Aortic smooth muscle cell (primary cell): ENCODE measurements around the gene JPT2. TPM values are rescaled to one million over a fixed set of nuclear protein-coding genes. Genes with fewer than 3 reads are reported as not detected.

Experiments
- total RNA-seq: library from RNA; depleted of rRNA; stranded (reverse); fragments of >200 nt; gene quantifications from 2 replicates; pipeline ENCODE4 v1.2.3, GENCODE V29; 2014

The JPT2 gene
- total RNA-seq: 22.6 and 24.3 TPM in 2 replicates

DNA sequence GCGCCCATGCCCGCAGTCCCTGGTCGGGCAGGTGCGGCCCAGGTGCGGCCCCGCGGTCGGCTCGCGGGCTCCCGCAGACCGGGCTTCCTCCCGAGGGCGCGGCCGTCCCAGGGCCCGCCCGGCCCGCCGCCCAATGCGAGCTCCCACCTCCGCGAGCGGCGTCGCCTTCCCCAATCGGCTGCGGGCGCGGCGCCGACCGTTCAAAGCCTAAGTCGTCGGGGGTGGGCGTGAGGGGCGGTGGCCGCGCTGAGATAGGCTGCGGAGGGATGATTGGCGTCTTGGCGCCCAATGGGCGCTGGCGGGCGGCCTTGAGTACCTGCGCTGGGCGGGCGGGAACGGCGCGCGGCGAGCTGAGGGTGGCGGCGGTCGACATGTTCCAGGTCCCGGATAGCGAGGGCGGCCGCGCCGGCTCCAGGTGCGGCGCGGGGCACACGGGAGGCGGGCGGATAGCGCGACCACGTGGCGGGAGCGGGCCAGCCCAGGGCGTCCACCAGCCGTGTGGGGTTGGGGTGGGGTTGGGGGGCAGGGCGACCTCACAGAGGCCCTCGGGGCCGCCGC is at the start of gene JPT2:
JPT2 (plus strand) TSS at position 338 of the 558 bp plus-strand sequence; CDS start at position 372, 34 bp downstream.

DNA sequence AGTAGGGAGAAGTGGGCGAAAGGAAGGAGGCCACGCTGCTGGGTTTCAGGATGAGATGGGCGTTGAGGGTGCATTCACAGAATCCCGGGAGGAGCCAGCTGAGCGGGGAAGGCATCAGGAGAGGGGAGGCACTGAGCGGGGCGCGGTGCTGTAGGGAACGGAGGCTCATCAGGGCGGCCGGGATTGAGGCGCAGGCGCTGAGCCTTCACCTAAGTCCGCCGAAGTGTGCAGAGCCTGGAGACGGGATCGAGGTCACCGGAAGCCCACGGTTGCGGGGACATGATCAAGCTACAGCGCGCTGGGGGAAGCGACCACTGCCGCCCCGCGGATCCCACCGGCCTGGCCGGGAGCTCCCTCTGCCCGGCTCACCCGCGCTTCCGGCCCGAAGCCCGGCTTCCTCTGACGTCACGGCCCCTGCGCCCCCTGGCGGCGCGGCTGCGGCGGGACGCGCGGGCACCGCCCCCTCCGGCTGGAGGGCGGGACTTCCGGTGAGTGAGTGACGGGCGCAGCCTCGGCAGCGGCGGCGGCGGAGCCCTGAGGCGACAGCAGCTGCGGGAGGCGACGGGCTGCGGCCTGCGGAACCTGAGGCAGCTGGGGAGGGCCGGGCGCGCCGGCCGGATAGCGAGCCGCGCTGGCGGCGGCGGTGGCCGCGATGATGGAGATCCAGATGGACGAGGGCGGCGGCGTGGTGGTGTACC is 27.8 kb downstream of the JPT2 start, which contains the start of gene MAPK8IP3:
MAPK8IP3 (plus strand) TSS at position 508 of the 698 bp plus-strand sequence; CDS start at position 653, 145 bp downstream.

Other genes starting within 250 kb of the JPT2 start
- gene PERCC1, start 247.2 kb upstream of the JPT2 start, total RNA-seq: not detected in 2 replicates
- gene CCDC154, start 233.7 kb upstream of the JPT2 start, total RNA-seq: 0.26 and 0.37 TPM in 2 replicates
- 60.4 and 81.6 TPM in 2 replicates for gene CLCN7, start 203.3 kb upstream of the JPT2 start, total RNA-seq
- 0.06 TPM in 1 of 2 replicates, not detected in the other for gene PTX4, start 189.3 kb upstream of the JPT2 start, total RNA-seq
- 9.9 and 15.5 TPM in 2 replicates for gene TELO2, start 184.9 kb upstream of the JPT2 start, total RNA-seq
- 60.6 and 93.8 TPM in 2 replicates for gene TMEM204, start 144.6 kb upstream of the JPT2 start, total RNA-seq
- gene IFT140, start 66.2 kb upstream of the JPT2 start, total RNA-seq: 23.6 and 27.0 TPM in 2 replicates
- gene CRAMP1, start 65.9 kb upstream of the JPT2 start, total RNA-seq: 4.6 and 6.6 TPM in 2 replicates
- 39.2 and 40.2 TPM in 2 replicates for gene MAPK8IP3, start 27.9 kb downstream of the JPT2 start, total RNA-seq
- gene NME3, start 93.3 kb downstream of the JPT2 start, total RNA-seq: 35.4 and 48.1 TPM in 2 replicates
- gene EME2, start 94.5 kb downstream of the JPT2 start, total RNA-seq: 8.1 and 9.5 TPM in 2 replicates
- gene MRPS34, start 94.9 kb downstream of the JPT2 start, total RNA-seq: 68.1 and 79.9 TPM in 2 replicates
- gene SPSB3, start 104.3 kb downstream of the JPT2 start, total RNA-seq: 24.2 and 25.4 TPM in 2 replicates
- 45.8 and 63.5 TPM in 2 replicates for gene NUBP2, start 104.7 kb downstream of the JPT2 start, total RNA-seq
- under 0.01 and 0.06 TPM in 2 replicates for gene IGFALS, start 115.4 kb downstream of the JPT2 start, total RNA-seq
- gene HAGH, start 148.5 kb downstream of the JPT2 start, total RNA-seq: 59.3 and 85.5 TPM in 2 replicates
- 47.1 and 74.9 TPM in 2 replicates for gene FAHD1, start 148.9 kb downstream of the JPT2 start, total RNA-seq
- gene MEIOB, start 193.9 kb downstream of the JPT2 start, total RNA-seq: not detected in 2 replicates
- not detected in 2 replicates for gene HS3ST6, start 240.1 kb downstream of the JPT2 start, total RNA-seq